HCT116 (cell line): ENCODE data around the gene PSMC3. TPM values are rescaled to one million over a fixed set of nuclear protein-coding genes. Genes with fewer than 3 reads are reported as not detected.

Experiments
- ATAC-seq: fragments of 200-7000 bp; cut with Tn5 transposase; 2 replicates; pipeline ENCODE4 v1.9.1; 2020; ENCODE audit warnings: mild to moderate bottlenecking, moderate library complexity
- BruUV-seq: library from RNA; stranded (reverse); fragments of 400-500 nt; replicated peaks from 2 replicates; lab custom pipeline; 2021; lab: Mats Ljungman, UMichigan
- CTCF ChIA-PET: fragments of 300-600 bp; sonication (Branson Sonifier 250); formaldehyde crosslinking; loops from one replicate; lab custom pipeline; 2021; ENCODE audit warnings: antibody characterized with exemption; lab: Charles Lee
- POLR2A ChIA-PET: fragments of 300-600, 350-600 bp; sonication (Branson Sonifier 250); formaldehyde crosslinking; loops from one replicate; lab custom pipeline; 2021; ENCODE audit warnings: antibody characterized with exemption; lab: Charles Lee
- RAD21 ChIA-PET, 2 experiments: fragments of 300-600 bp; sonication (Branson Sonifier 250); formaldehyde crosslinking; loops; one replicate each; lab custom pipeline; 2023; ENCODE audit warnings: low total read pairs in 2 of 2; ENCODE audit not compliant: uncharacterized antibody in 2 of 2, unreplicated experiment in 2 of 2, low non-redundant PET in 1 of 2; lab: Charles Lee
- DNase-seq: peaks from one replicate; pipeline ENCODE4 v3.0.0-alpha.2; 2010; ENCODE audit warnings: low read depth, low spot score
- H2AFZ ChIP-seq: fragments of 200-600 bp; shearing (Covaris generic), sonication (generic); 2 replicates; pipeline ENCODE4 v1.6.1; 2017; ENCODE audit warnings: low read depth, mixed run types, mixed read lengths, antibody characterized with exemption, low read length; ENCODE audit not compliant: poor library complexity, severe bottlenecking
- H3K27ac ChIP-seq: 2 replicates; pipeline ENCODE4 v1.5.1; 2012; ENCODE audit warnings: low read depth, low read length
- H3K27me3 ChIP-seq: fragments of 200-600 bp; sonication (generic); 2 replicates; pipeline ENCODE4 v1.6.1; 2016; ENCODE audit warnings: mixed run types, low read length, mixed read lengths; ENCODE audit not compliant: insufficient read depth
- H3K36me3 ChIP-seq, 2 experiments: fragments of 200-500 bp in 1 of 2; fragments of 200-600 bp in 1 of 2; sonication (Bioruptor generic) in 1 of 2; sonication (generic) in 1 of 2; 2 replicates each; pipeline versions ENCODE4 v1.5.1 to v1.6.1; 2014 to 2016; ENCODE audit warnings: low read length in 2 of 2, inconsistent platforms in 1 of 2, mixed read lengths in 1 of 2, mixed run types in 1 of 2; ENCODE audit not compliant: insufficient read depth in 2 of 2, control insufficient read depth in 1 of 2
- H3K4me1 ChIP-seq, 2 experiments: fragments of 200-600 bp in 1 of 2; sonication (generic) in 1 of 2; 2 replicates each; pipeline versions ENCODE4 v1.5.1 to v1.6.1; 2012 to 2017; ENCODE audit warnings: low read length in 2 of 2, inconsistent platforms in 1 of 2, mild to moderate bottlenecking in 1 of 2, mixed read lengths in 1 of 2, mixed run types in 1 of 2, moderate library complexity in 1 of 2; ENCODE audit not compliant: insufficient read depth in 2 of 2, control insufficient read depth in 1 of 2
- H3K4me2 ChIP-seq: fragments of 200-600 bp; sonication (generic); 2 replicates; pipeline ENCODE4 v1.6.1; 2017; ENCODE audit warnings: mixed run types, low read length, mixed read lengths
- H3K4me3 ChIP-seq, 2 experiments: fragments of 200-600 bp in 1 of 2; sonication (generic) in 1 of 2; replicated peaks in 1 of 2; 2 replicates each; pipeline ENCODE4 v1.5.1; 2011 to 2016; ENCODE audit warnings: low read length in 2 of 2, control low read depth in 1 of 2, low read depth in 1 of 2, mild to moderate bottlenecking in 1 of 2, mixed read lengths in 1 of 2, mixed run types in 1 of 2
- H3K79me2 ChIP-seq: fragments of 200-600 bp; sonication (generic); 2 replicates; pipeline ENCODE4 v1.6.1; 2017; ENCODE audit warnings: mild to moderate bottlenecking, mixed run types, low read length, moderate library complexity, mixed read lengths; ENCODE audit not compliant: insufficient read depth
- H3K9ac ChIP-seq: fragments of 200-600 bp; sonication (generic); 2 replicates; pipeline ENCODE4 v1.6.1; 2016; ENCODE audit warnings: low read length, mixed read lengths
- H3K9me2 ChIP-seq: fragments of 200-600 bp; sonication (generic), shearing (Covaris generic); 2 replicates; pipeline ENCODE4 v1.6.1; 2017; ENCODE audit warnings: mixed run types, mild to moderate bottlenecking, moderate library complexity; ENCODE audit not compliant: insufficient read depth
- H3K9me3 ChIP-seq, 2 experiments: fragments of 200-500 bp in 1 of 2; fragments of 200-600 bp in 1 of 2; sonication (Bioruptor generic) in 1 of 2; sonication (generic) in 1 of 2; 2 replicates each; pipeline ENCODE4 v1.6.1; 2014 to 2017; ENCODE audit warnings: low read length in 2 of 2, mixed read lengths in 2 of 2, inconsistent platforms in 1 of 2, low read depth in 1 of 2, mild to moderate bottlenecking in 1 of 2, mixed run types in 1 of 2, moderate library complexity in 1 of 2; ENCODE audit not compliant: control insufficient read depth in 1 of 2, insufficient read depth in 1 of 2
- H4K20me1 ChIP-seq: fragments of 200-600 bp; sonication (generic), shearing (Covaris generic); 2 replicates; pipeline ENCODE4 v1.6.1; 2017; ENCODE audit warnings: mixed run types, mild to moderate bottlenecking, moderate library complexity; ENCODE audit not compliant: insufficient read depth
- CBX3 ChIP-seq: IDR thresholded peaks from 2 replicates; pipeline ENCODE4 v1.6.1; 2012; ENCODE audit warnings: low read depth
- CEBPB ChIP-seq: IDR thresholded peaks from 2 replicates; pipeline ENCODE4 v1.6.1; 2012; ENCODE audit warnings: low read depth
- CTCF ChIP-seq, 3 experiments: fragments of 200-600 bp in 1 of 3; sonication (generic) in 1 of 3; IDR thresholded peaks in 2 of 3; conservative IDR thresholded peaks in 1 of 3; 2 replicates each; pipeline ENCODE4 v1.5.1; 2012 to 2017; ENCODE audit warnings: low read depth in 2 of 3, low read length in 2 of 3, antibody characterized with exemption in 1 of 3, borderline replicate concordance in 1 of 3, control low read depth in 1 of 3, mild to moderate bottlenecking in 1 of 3, mixed read lengths in 1 of 3, mixed run types in 1 of 3, moderate library complexity in 1 of 3; ENCODE audit not compliant: insufficient read depth in 1 of 3
- EGR1 ChIP-seq: IDR thresholded peaks from 2 replicates; pipeline ENCODE4 v1.6.1; 2012; ENCODE audit warnings: low read depth
- ELF1 ChIP-seq: IDR thresholded peaks from 2 replicates; pipeline ENCODE4 v1.6.1; 2012; ENCODE audit warnings: low read depth, borderline replicate concordance
- EZH2phosphoT487 ChIP-seq: fragments of 200-600 bp; IDR thresholded peaks from 2 replicates; pipeline ENCODE4 v1.6.1; 2018; ENCODE audit warnings: antibody characterized with exemption, borderline replicate concordance
- MAX ChIP-seq: IDR thresholded peaks from 2 replicates; pipeline ENCODE4 v1.6.1; 2012
- SIN3A ChIP-seq: IDR thresholded peaks from 2 replicates; pipeline ENCODE4 v1.6.1; 2012; ENCODE audit warnings: low read depth
- SP1 ChIP-seq: IDR thresholded peaks from 2 replicates; pipeline ENCODE4 v1.6.1; 2012; ENCODE audit warnings: low read depth
- SRF ChIP-seq: IDR thresholded peaks from 2 replicates; pipeline ENCODE4 v1.6.1; 2012; ENCODE audit warnings: low read depth
- TCF7L2 ChIP-seq: IDR thresholded peaks from 2 replicates; pipeline ENCODE4 v1.7.0; 2011; ENCODE audit warnings: borderline replicate concordance, inconsistent platforms; ENCODE audit not compliant: insufficient read depth, insufficient read length; ENCODE audit errors: extremely low read depth
- ZFX ChIP-seq: fragments of 450-650 bp; IDR thresholded peaks from 2 replicates; pipeline ENCODE4 v1.6.1; 2017
- intact Hi-C: fragments of 100-400 bp; cut with micrococcal nuclease; formaldehyde crosslinking; loops from 2 replicates; pipeline ENCODE4 v1.10.0; 2022
- total RNA-seq: library from RNA; stranded (reverse); gene quantifications from one replicate; pipeline ENCODE4 v1.2.1, GENCODE V29; 2021; ENCODE audit not compliant: unreplicated experiment
- TF ChIP-seq, protein P1 (sequence below): IDR thresholded peaks from 2 replicates; pipeline ENCODE4 v1.6.1; 2011; ENCODE audit warnings: mild to moderate bottlenecking, low read length, moderate library complexity; ENCODE audit not compliant: insufficient replicate concordance; ENCODE audit errors: extremely low read depth

PSMC3 gene
- total RNA-seq, 1 experiment from 2014 or later = 155 TPM

DNA sequence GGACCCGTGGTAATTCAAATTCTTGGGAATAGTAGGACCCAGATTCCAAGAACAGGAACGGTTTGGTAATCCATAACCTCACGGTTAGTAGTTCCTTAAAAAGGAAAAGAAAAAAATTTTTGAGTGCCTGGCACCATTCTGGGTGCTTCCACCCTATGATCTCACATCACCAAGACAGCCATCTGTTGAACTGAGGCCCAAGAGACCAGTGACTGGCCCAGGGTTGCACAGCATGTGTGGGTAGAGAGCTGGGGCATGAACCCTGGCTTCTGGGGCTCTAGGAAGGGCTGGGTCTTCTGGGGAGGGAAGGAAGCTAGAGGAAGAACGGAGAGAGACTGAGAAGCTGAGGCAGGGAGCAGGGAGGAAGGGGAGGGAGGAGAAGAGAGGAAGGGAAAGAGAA is 43.2 kb downstream of the PSMC3 start:
- TF ChIP-seq CBX3 (no peak), EGR1 (no peak), SP1 (no peak), SRF (no peak), SIN3A (no peak), ELF1 (no peak), TCF7L2 (no peak)
- TF ChIP-seq, all 23 proteins: peak for 0
- Histone ChIP-seq H3K4me3 (no peak overlapping the region), H3K27me3 (no peaks in the 10 kb centered on the region), H3K79me2 (no peaks in the 10 kb centered on the region), H3K4me2 (no peak overlapping the region), H4K20me1 (no peaks in the 10 kb centered on the region), H3K36me3 (no peaks in the 10 kb centered on the region), H3K9me3 (no peaks in the 10 kb centered on the region), H3K9me2 (no peaks in the 10 kb centered on the region), H2AFZ (no peak overlapping the region), H3K9ac (no peak overlapping the region), H3K27ac (no peak overlapping the region), H3K4me1 (no peaks in the 10 kb centered on the region)
- ChIA-PET RAD21 (no interaction called here), POLR2A (no interaction called here), CTCF (no interaction called here)
- ATAC-seq (no peak), DNase-seq (no peak)
- intact Hi-C loops = no loop called here
- no TSS peak for BruUV-seq

GRCh38 chr11:47380078-47380477 is 46.2 kb downstream of the PSMC3 start:
- intact Hi-C loops = no loop called here

More at GRCh38 chr11:47380078-47380477, 46.2 kb downstream of the PSMC3 start:
- ATAC-seq (no peak), DNase-seq (no peak)
- Histone ChIP-seq H3K79me2 (no peaks in the 10 kb centered on the region), H3K9me2 (no peaks in the 10 kb centered on the region), H3K4me3 (no peak overlapping the region), H3K9me3 (no peaks in the 10 kb centered on the region), H3K27ac (no peak overlapping the region), H3K36me3 (no peaks in the 10 kb centered on the region), H3K4me2 (no peak overlapping the region), H4K20me1 (no peaks in the 10 kb centered on the region), H2AFZ (no peak overlapping the region), H3K4me1 (peaks cover 4 to 13% of the 10 kb centered on the region in 2 experiments; a peak in 3 of 4 replicates), H3K9ac (no peak overlapping the region), H3K27me3 (no peaks in the 10 kb centered on the region)
- POLR2A ChIA-PET = no interaction called here
- CTCF ChIA-PET = no interaction called here
- no TSS peak for BruUV-seq
- TF ChIP-seq ZFX = no peak
- no peak for TF ChIP-seq SIN3A
- no peak for TF ChIP-seq EGR1
- TF ChIP-seq, protein P1, sequence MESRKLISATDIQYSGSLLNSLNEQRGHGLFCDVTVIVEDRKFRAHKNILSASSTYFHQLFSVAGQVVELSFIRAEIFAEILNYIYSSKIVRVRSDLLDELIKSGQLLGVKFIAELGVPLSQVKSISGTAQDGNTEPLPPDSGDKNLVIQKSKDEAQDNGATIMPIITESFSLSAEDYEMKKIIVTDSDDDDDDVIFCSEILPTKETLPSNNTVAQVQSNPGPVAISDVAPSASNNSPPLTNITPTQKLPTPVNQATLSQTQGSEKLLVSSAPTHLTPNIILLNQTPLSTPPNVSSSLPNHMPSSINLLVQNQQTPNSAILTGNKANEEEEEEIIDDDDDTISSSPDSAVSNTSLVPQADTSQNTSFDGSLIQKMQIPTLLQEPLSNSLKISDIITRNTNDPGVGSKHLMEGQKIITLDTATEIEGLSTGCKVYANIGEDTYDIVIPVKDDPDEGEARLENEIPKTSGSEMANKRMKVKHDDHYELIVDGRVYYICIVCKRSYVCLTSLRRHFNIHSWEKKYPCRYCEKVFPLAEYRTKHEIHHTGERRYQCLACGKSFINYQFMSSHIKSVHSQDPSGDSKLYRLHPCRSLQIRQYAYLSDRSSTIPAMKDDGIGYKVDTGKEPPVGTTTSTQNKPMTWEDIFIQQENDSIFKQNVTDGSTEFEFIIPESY = no peak
- no peak for TF ChIP-seq CTCF (IDR thresholded peaks at IDR 0.05 in 2 of 3, conservative IDR thresholded peaks at IDR 0.05 in 1 of 3; ENCODE audit: borderline replicate concordance in 1 of 3, insufficient read depth in 1 of 3, low read depth in 2 of 3, low read length in 2 of 3)
- TF ChIP-seq MAX = no peak
- no peak for TF ChIP-seq ELF1
- no peak for TF ChIP-seq EZH2phosphoT487
- TF ChIP-seq SP1 = no peak
- no peak for TF ChIP-seq CEBPB
- RAD21 ChIA-PET = no interaction called here
